ENCODE results near the gene C1QTNF8. TPM values are rescaled to one million over a fixed set of nuclear protein-coding genes. Genes with fewer than 3 reads are reported as not detected.

C1QTNF8 gene
- total RNA-seq, 2 donors from 2014 or later, result 4.3 to 7.0 TPM

- Histone ChIP-seq H3K27ac (no peak overlapping the region), H3K27me3 (replicated peaks; ENCODE audit: insufficient read depth) (no peaks in the 10 kb centered on the region), H3K4me3 (no peak overlapping the region), H3K9me3 (no peaks in the 10 kb centered on the region), H3K36me3 (no peaks in the 10 kb centered on the region), H3K4me1 (ENCODE audit: control insufficient read depth in 1 of 2, low read depth in 2 of 2) (no peaks in the 10 kb centered on the region)
- ATAC-seq (ENCODE audit: insufficient number of reproducible peaks, low FRiP score, low read depth) (no peak), DNase-seq (ENCODE audit: low spot score) (no peak)
- TF ChIP-seq, protein P1, sequence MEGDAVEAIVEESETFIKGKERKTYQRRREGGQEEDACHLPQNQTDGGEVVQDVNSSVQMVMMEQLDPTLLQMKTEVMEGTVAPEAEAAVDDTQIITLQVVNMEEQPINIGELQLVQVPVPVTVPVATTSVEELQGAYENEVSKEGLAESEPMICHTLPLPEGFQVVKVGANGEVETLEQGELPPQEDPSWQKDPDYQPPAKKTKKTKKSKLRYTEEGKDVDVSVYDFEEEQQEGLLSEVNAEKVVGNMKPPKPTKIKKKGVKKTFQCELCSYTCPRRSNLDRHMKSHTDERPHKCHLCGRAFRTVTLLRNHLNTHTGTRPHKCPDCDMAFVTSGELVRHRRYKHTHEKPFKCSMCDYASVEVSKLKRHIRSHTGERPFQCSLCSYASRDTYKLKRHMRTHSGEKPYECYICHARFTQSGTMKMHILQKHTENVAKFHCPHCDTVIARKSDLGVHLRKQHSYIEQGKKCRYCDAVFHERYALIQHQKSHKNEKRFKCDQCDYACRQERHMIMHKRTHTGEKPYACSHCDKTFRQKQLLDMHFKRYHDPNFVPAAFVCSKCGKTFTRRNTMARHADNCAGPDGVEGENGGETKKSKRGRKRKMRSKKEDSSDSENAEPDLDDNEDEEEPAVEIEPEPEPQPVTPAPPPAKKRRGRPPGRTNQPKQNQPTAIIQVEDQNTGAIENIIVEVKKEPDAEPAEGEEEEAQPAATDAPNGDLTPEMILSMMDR (IDR thresholded peaks at IDR 0.05), result no peak
Observed at GRCh38 chr16:1126586-1126985, 30.5 kb upstream of the C1QTNF8 start.

DNA sequence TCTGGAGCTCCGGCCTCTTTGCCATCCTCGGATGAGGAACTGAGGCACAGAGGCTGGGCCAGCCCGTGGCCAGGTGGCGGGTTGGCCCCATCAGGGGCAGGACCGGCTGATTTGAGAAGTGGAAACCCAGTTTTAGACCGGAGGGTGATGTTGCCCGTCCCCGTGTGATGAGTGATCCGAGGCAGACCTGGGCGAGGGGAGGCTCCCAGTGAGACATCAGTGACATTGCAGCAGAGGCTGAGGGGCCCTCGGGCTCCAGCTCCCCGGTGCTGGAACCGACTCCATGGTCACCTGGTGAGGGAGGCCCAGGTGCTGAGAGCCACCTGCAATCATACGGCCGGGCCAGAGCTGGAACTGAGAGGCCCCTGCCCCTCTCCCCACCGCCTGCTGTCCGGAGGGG, 30.0 kb upstream of the C1QTNF8 start:
- H3K27ac ChIP-seq, result no peak overlapping the region
- no peaks in the 10 kb centered on the region for H3K27me3 ChIP-seq (replicated peaks; ENCODE audit: insufficient read depth)
- no peaks in the 10 kb centered on the region for H3K4me1 ChIP-seq (ENCODE audit: control insufficient read depth in 1 of 2, low read depth in 2 of 2)
- no peaks in the 10 kb centered on the region for H3K36me3 ChIP-seq
- DNase-seq (ENCODE audit: low spot score) (no peak), ATAC-seq (ENCODE audit: insufficient number of reproducible peaks, low FRiP score, low read depth) (no peak)
- TF ChIP-seq, protein P1 (IDR thresholded peaks at IDR 0.05), result no peak
- no peaks in the 10 kb centered on the region for H3K9me3 ChIP-seq
- no peak overlapping the region for H3K4me3 ChIP-seq

DNA sequence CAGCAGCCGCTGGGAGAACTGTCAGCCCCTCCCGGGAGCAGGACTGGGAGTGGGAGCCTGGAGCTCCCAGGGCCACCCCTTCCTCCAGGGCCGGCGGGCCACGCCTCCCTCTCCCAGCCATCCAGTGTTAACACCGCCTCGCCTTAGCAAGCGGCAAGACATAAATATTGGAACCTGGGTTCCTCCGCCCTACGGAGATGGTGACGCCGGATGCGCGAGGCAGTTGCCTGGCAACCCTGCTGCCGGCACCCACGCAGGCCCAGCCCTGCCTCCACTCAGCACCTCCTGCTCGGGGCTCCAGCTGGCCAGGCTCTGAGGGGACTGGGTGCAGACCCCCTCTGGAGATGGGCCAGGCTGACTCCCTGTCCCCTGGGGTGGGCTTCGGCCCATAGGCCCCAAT, 29.4 kb upstream of the C1QTNF8 start:
- TF ChIP-seq, protein P1 (IDR thresholded peaks at IDR 0.05), result no peak
- no peak for ATAC-seq (ENCODE audit: insufficient number of reproducible peaks, low FRiP score, low read depth)
- H3K27me3 ChIP-seq (replicated peaks; ENCODE audit: insufficient read depth), result no peaks in the 10 kb centered on the region

GRCh38 chr16:1124795-1125194, 28.8 kb upstream of the C1QTNF8 start:
- no peak overlapping the region for H3K27ac ChIP-seq
- H3K4me3 ChIP-seq, result no peak overlapping the region
- no peaks in the 10 kb centered on the region for H3K27me3 ChIP-seq (replicated peaks; ENCODE audit: insufficient read depth)
- TF ChIP-seq, protein P1 (IDR thresholded peaks at IDR 0.05), result no peak
- H3K4me1 ChIP-seq (ENCODE audit: control insufficient read depth in 1 of 2, low read depth in 2 of 2), result no peaks in the 10 kb centered on the region
- DNase-seq (ENCODE audit: low spot score) (no peak), ATAC-seq (ENCODE audit: insufficient number of reproducible peaks, low FRiP score, low read depth) (no peak)
- H3K9me3 ChIP-seq, result no peaks in the 10 kb centered on the region
- H3K36me3 ChIP-seq, result no peaks in the 10 kb centered on the region

More for the DNA sequence above, 29.4 kb upstream of the C1QTNF8 start:
- H3K9me3 ChIP-seq, result no peaks in the 10 kb centered on the region
- no peak overlapping the region for H3K27ac ChIP-seq
- no peaks in the 10 kb centered on the region for H3K36me3 ChIP-seq
- no peaks in the 10 kb centered on the region for H3K4me1 ChIP-seq (ENCODE audit: control insufficient read depth in 1 of 2, low read depth in 2 of 2)
- no peak overlapping the region for H3K4me3 ChIP-seq
- no peak for DNase-seq (ENCODE audit: low spot score)

- TF ChIP-seq, protein P1 (IDR thresholded peaks at IDR 0.05), result no peak
- H3K4me3 ChIP-seq, result no peak overlapping the region
- no peaks in the 10 kb centered on the region for H3K4me1 ChIP-seq (ENCODE audit: control insufficient read depth in 1 of 2, low read depth in 2 of 2)
- H3K27me3 ChIP-seq (replicated peaks; ENCODE audit: insufficient read depth), result no peaks in the 10 kb centered on the region
- ATAC-seq (ENCODE audit: insufficient number of reproducible peaks, low FRiP score, low read depth) (no peak), DNase-seq (ENCODE audit: low spot score) (no peak)
- H3K27ac ChIP-seq, result no peak overlapping the region
- H3K36me3 ChIP-seq, result no peaks in the 10 kb centered on the region
- H3K9me3 ChIP-seq, result no peaks in the 10 kb centered on the region
Observed at GRCh38 chr16:1124291-1124690, 28.2 kb upstream of the C1QTNF8 start.

All from thoracic aorta (tissue), 2 donors.